ENCODE results near the gene OCRL.

OCRL gene

GRCh38 chrX:129600981-129601424 is 60.9 kb downstream of the OCRL start:
- no peaks in the 10 kb centered on the region for H3K27me3 ChIP-seq (ENCODE audit: insufficient read depth, low read length)
- H3K4me3 ChIP-seq (ENCODE audit: low read length), result no peak overlapping the region
- H3K36me3 ChIP-seq (ENCODE audit: insufficient read depth, low read length), result no peaks in the 10 kb centered on the region
- no peak overlapping the region for H2AFZ ChIP-seq (ENCODE audit: low read depth, low read length)
- no peaks in the 10 kb centered on the region for H3K9me3 ChIP-seq (ENCODE audit: low read length)
- no peaks in the 10 kb centered on the region for H3K4me1 ChIP-seq (ENCODE audit: insufficient read depth, low read length)

- Histone ChIP-seq H3K9me3 (ENCODE audit: low read length) (no peaks in the 10 kb centered on the region), H3K36me3 (ENCODE audit: insufficient read depth, low read length) (no peaks in the 10 kb centered on the region), H3K4me1 (ENCODE audit: insufficient read depth, low read length) (no peaks in the 10 kb centered on the region), H2AFZ (ENCODE audit: low read depth, low read length) (no peak overlapping the region), H3K4me3 (ENCODE audit: low read length) (no peak overlapping the region), H3K27me3 (ENCODE audit: insufficient read depth, low read length) (no peaks in the 10 kb centered on the region)
Observed at GRCh38 chrX:129606918-129607317, 66.9 kb downstream of the OCRL start.

- H3K9me3 ChIP-seq (ENCODE audit: low read length), result no peaks in the 10 kb centered on the region
Observed at GRCh38 chrX:129608496-129608895, 68.4 kb downstream of the OCRL start.

GRCh38 chrX:129609395-129609794 is 69.3 kb downstream of the OCRL start:
- Histone ChIP-seq H2AFZ (ENCODE audit: low read depth, low read length) (no peak overlapping the region), H3K9me3 (ENCODE audit: low read length) (no peaks in the 10 kb centered on the region), H3K4me3 (ENCODE audit: low read length) (no peak overlapping the region), H3K4me1 (ENCODE audit: insufficient read depth, low read length) (no peaks in the 10 kb centered on the region), H3K27me3 (ENCODE audit: insufficient read depth, low read length) (no peaks in the 10 kb centered on the region), H3K36me3 (ENCODE audit: insufficient read depth, low read length) (no peaks in the 10 kb centered on the region)

More at GRCh38 chrX:129608496-129608895, 68.4 kb downstream of the OCRL start:
- Histone ChIP-seq H3K4me1 (ENCODE audit: insufficient read depth, low read length) (no peaks in the 10 kb centered on the region), H2AFZ (ENCODE audit: low read depth, low read length) (no peak overlapping the region), H3K4me3 (ENCODE audit: low read length) (no peak overlapping the region), H3K27me3 (ENCODE audit: insufficient read depth, low read length) (no peaks in the 10 kb centered on the region), H3K36me3 (ENCODE audit: insufficient read depth, low read length) (no peaks in the 10 kb centered on the region)

- H3K4me1 ChIP-seq (ENCODE audit: insufficient read depth, low read length), result no peaks in the 10 kb centered on the region
- no peaks in the 10 kb centered on the region for H3K9me3 ChIP-seq (ENCODE audit: low read length)
- H3K4me3 ChIP-seq (ENCODE audit: low read length), result no peak overlapping the region
- H3K36me3 ChIP-seq (ENCODE audit: insufficient read depth, low read length), result no peaks in the 10 kb centered on the region
- no peaks in the 10 kb centered on the region for H3K27me3 ChIP-seq (ENCODE audit: insufficient read depth, low read length)
- H2AFZ ChIP-seq (ENCODE audit: low read depth, low read length), result no peak overlapping the region
Observed at GRCh38 chrX:129612396-129612795, 72.3 kb downstream of the OCRL start.

GRCh38 chrX:129613596-129613995 is 73.5 kb downstream of the OCRL start:
- no peaks in the 10 kb centered on the region for H3K36me3 ChIP-seq (ENCODE audit: insufficient read depth, low read length)
- H3K9me3 ChIP-seq (ENCODE audit: low read length), result no peaks in the 10 kb centered on the region
- H3K27me3 ChIP-seq (ENCODE audit: insufficient read depth, low read length), result no peaks in the 10 kb centered on the region
- H2AFZ ChIP-seq (ENCODE audit: low read depth, low read length), result no peak overlapping the region
- H3K4me3 ChIP-seq (ENCODE audit: low read length), result no peak overlapping the region
- no peaks in the 10 kb centered on the region for H3K4me1 ChIP-seq (ENCODE audit: insufficient read depth, low read length)

- Histone ChIP-seq H3K4me3 (ENCODE audit: low read length) (no peak overlapping the region), H2AFZ (ENCODE audit: low read depth, low read length) (no peak overlapping the region), H3K27me3 (ENCODE audit: insufficient read depth, low read length) (no peaks in the 10 kb centered on the region), H3K4me1 (ENCODE audit: insufficient read depth, low read length) (no peaks in the 10 kb centered on the region), H3K9me3 (ENCODE audit: low read length) (no peaks in the 10 kb centered on the region), H3K36me3 (ENCODE audit: insufficient read depth, low read length) (no peaks in the 10 kb centered on the region)
Observed at GRCh38 chrX:129614481-129615255, 74.6 kb downstream of the OCRL start.

- Histone ChIP-seq H3K36me3 (ENCODE audit: insufficient read depth, low read length) (no peaks in the 10 kb centered on the region), H3K4me3 (ENCODE audit: low read length) (no peak overlapping the region), H3K9me3 (ENCODE audit: low read length) (no peaks in the 10 kb centered on the region), H3K27me3 (ENCODE audit: insufficient read depth, low read length) (no peaks in the 10 kb centered on the region), H2AFZ (ENCODE audit: low read depth, low read length) (no peak overlapping the region), H3K4me1 (ENCODE audit: insufficient read depth, low read length) (no peaks in the 10 kb centered on the region)
Observed at GRCh38 chrX:129617420-129617819, 77.4 kb downstream of the OCRL start.

- Histone ChIP-seq H3K27me3 (ENCODE audit: insufficient read depth, low read length) (no peaks in the 10 kb centered on the region), H3K4me3 (ENCODE audit: low read length) (no peak overlapping the region), H3K9me3 (ENCODE audit: low read length) (no peaks in the 10 kb centered on the region), H3K36me3 (ENCODE audit: insufficient read depth, low read length) (no peaks in the 10 kb centered on the region), H2AFZ (ENCODE audit: low read depth, low read length) (no peak overlapping the region), H3K4me1 (ENCODE audit: insufficient read depth, low read length) (peaks cover 7% of the 10 kb centered on the region)
Observed at GRCh38 chrX:129618997-129619396, 78.9 kb downstream of the OCRL start.

GRCh38 chrX:129622757-129623301 is 82.8 kb downstream of the OCRL start:
- H3K4me1 ChIP-seq (ENCODE audit: insufficient read depth, low read length), result peaks cover 7% of the 10 kb centered on the region
- no peaks in the 10 kb centered on the region for H3K36me3 ChIP-seq (ENCODE audit: insufficient read depth, low read length)
- no peak overlapping the region for H3K4me3 ChIP-seq (ENCODE audit: low read length)
- peak overlapping the region; percentile 37 for H2AFZ ChIP-seq (ENCODE audit: low read depth, low read length)
- H3K27me3 ChIP-seq (ENCODE audit: insufficient read depth, low read length), result no peaks in the 10 kb centered on the region
- no peaks in the 10 kb centered on the region for H3K9me3 ChIP-seq (ENCODE audit: low read length)

GRCh38 chrX:129626026-129626425 is 86.0 kb downstream of the OCRL start:
- no peak overlapping the region for H3K4me3 ChIP-seq (ENCODE audit: low read length)
- H3K36me3 ChIP-seq (ENCODE audit: insufficient read depth, low read length), result no peaks in the 10 kb centered on the region
- H3K27me3 ChIP-seq (ENCODE audit: insufficient read depth, low read length), result no peaks in the 10 kb centered on the region
- no peaks in the 10 kb centered on the region for H3K9me3 ChIP-seq (ENCODE audit: low read length)
- no peak overlapping the region for H2AFZ ChIP-seq (ENCODE audit: low read depth, low read length)
- H3K4me1 ChIP-seq (ENCODE audit: insufficient read depth, low read length), result peaks cover 9% of the 10 kb centered on the region

GRCh38 chrX:129629837-129630236 is 89.8 kb downstream of the OCRL start:
- Histone ChIP-seq H2AFZ (ENCODE audit: low read depth, low read length) (no peak overlapping the region), H3K27me3 (ENCODE audit: insufficient read depth, low read length) (no peaks in the 10 kb centered on the region), H3K9me3 (ENCODE audit: low read length) (no peaks in the 10 kb centered on the region), H3K4me1 (ENCODE audit: insufficient read depth, low read length) (peaks cover 11% of the 10 kb centered on the region), H3K4me3 (ENCODE audit: low read length) (no peak overlapping the region), H3K36me3 (ENCODE audit: insufficient read depth, low read length) (no peaks in the 10 kb centered on the region)

- no peak overlapping the region for H2AFZ ChIP-seq (ENCODE audit: low read depth, low read length)
- H3K4me1 ChIP-seq (ENCODE audit: insufficient read depth, low read length), result peaks cover 18% of the 10 kb centered on the region
- no peaks in the 10 kb centered on the region for H3K9me3 ChIP-seq (ENCODE audit: low read length)
- H3K36me3 ChIP-seq (ENCODE audit: insufficient read depth, low read length), result no peaks in the 10 kb centered on the region
- H3K27me3 ChIP-seq (ENCODE audit: insufficient read depth, low read length), result no peaks in the 10 kb centered on the region
- H3K4me3 ChIP-seq (ENCODE audit: low read length), result no peak overlapping the region
Observed at GRCh38 chrX:129631849-129632248, 91.8 kb downstream of the OCRL start.

All from neuron (in vitro differentiated cells).